GM12878 (cell line): ENCODE measurements around the gene PDGFC. TPM values are rescaled to one million over a fixed set of nuclear protein-coding genes. Genes with fewer than 3 reads are reported as not detected.

ENCODE experiments used
- ATAC-seq: fragments of 200-7000 bp; cut with Tn5 transposase; 3 replicates; pipeline ENCODE4 v1.9.1; 2020; ENCODE audit warnings: mild to moderate bottlenecking, moderate library complexity
- BruUV-seq: library from RNA; stranded (reverse); fragments of 400-500 nt; replicated peaks from 2 replicates; lab custom pipeline; 2021; lab: Mats Ljungman, UMichigan
- CTCF ChIA-PET: fragments of 300-600 bp; sonication (Branson Sonifier 250); formaldehyde crosslinking; extraction: SDS; loops from one replicate; lab custom pipeline; 2021; ENCODE audit warnings: inconsistent platforms; lab: Yijun Ruan, JAX
- POLR2A ChIA-PET: fragments of 350-600 bp; formaldehyde crosslinking; extraction: SDS; loops from one replicate; lab custom pipeline; 2021; ENCODE audit warnings: inconsistent platforms; lab: Charles Lee
- RAD21 ChIA-PET: fragments of 300-600 bp; sonication (Branson Sonifier 250); formaldehyde crosslinking; loops from one replicate; lab custom pipeline; 2023; ENCODE audit warnings: antibody characterized with exemption; ENCODE audit not compliant: unreplicated experiment; lab: Charles Lee
- SMC1A ChIA-PET: fragments of 300-600 bp; sonication (Branson Sonifier 250); formaldehyde crosslinking; loops from one replicate; lab custom pipeline; 2023; ENCODE audit not compliant: unreplicated experiment, uncharacterized antibody; lab: Charles Lee
- DNase-seq: peaks from one replicate; pipeline ENCODE4 v3.0.0-alpha.2; 2011; ENCODE audit warnings: low read depth, low spot score
- FAIRE-seq: peaks from 3 replicates; lab custom pipeline; 2011; peaks lifted over from hg19 to GRCh38; lab: Jason Lieb, UNC
- H2AFZ ChIP-seq: 2 replicates; pipeline ENCODE4 v1.6.0; 2011; ENCODE audit warnings: low read depth, low read length, control low read depth; ENCODE audit not compliant: control insufficient read depth
- H3K27ac ChIP-seq: 2 replicates; pipeline ENCODE4 v1.5.1; 2011; ENCODE audit warnings: control low read depth; ENCODE audit not compliant: control insufficient read depth, insufficient read depth
- H3K27me3 ChIP-seq, 2 experiments: replicated peaks in 1 of 2; 2 replicates each; pipeline versions ENCODE4 v1.6.0 to v1.6.1; 2011; ENCODE audit warnings: low read length in 1 of 2; ENCODE audit not compliant: control insufficient read depth in 2 of 2, insufficient read depth in 2 of 2
- H3K36me3 ChIP-seq, 2 experiments: 2 replicates each; pipeline ENCODE4 v1.5.1; 2011; ENCODE audit warnings: low read length in 1 of 2; ENCODE audit not compliant: control insufficient read depth in 2 of 2, insufficient read depth in 2 of 2
- H3K4me1 ChIP-seq: 2 replicates; pipeline ENCODE4 v1.6.1; 2011; ENCODE audit warnings: mild to moderate bottlenecking, low read length, moderate library complexity, mixed read lengths; ENCODE audit not compliant: control insufficient read depth, insufficient read depth
- H3K4me2 ChIP-seq: 2 replicates; pipeline ENCODE4 v1.6.0; 2011; ENCODE audit warnings: control low read depth; ENCODE audit not compliant: control insufficient read depth, insufficient read depth
- H3K4me3 ChIP-seq: fragments of 200-600 bp; sonication (generic); 2 replicates; pipeline ENCODE4 v1.5.1; 2016
- H3K79me2 ChIP-seq: 2 replicates; pipeline ENCODE4 v1.6.0; 2011; ENCODE audit warnings: low read length; ENCODE audit not compliant: control insufficient read depth, insufficient read depth
- H3K9ac ChIP-seq: 2 replicates; pipeline ENCODE4 v1.8.0; 2011; ENCODE audit warnings: low read length, control low read depth, mixed read lengths; ENCODE audit not compliant: control insufficient read depth, insufficient read depth
- H3K9me3 ChIP-seq: replicated peaks from 3 replicates; pipeline ENCODE4 v1.5.1; 2011; ENCODE audit warnings: mild to moderate bottlenecking, low read length; ENCODE audit not compliant: control insufficient read depth, insufficient read depth
- H4K20me1 ChIP-seq: 2 replicates; pipeline ENCODE4 v1.6.0; 2011; ENCODE audit not compliant: control insufficient read depth, insufficient read depth
- CEBPZ ChIP-seq: fragments of 150-350 bp; IDR thresholded peaks from 2 replicates; pipeline ENCODE4 v1.6.1; 2016; ENCODE audit warnings: low read depth, low read length
- EED ChIP-seq: sonication (generic); IDR thresholded peaks from 2 replicates; pipeline ENCODE4 v1.6.1; 2016; ENCODE audit warnings: antibody characterized with exemption, low read depth
- EGR1 ChIP-seq, 2 experiments: IDR thresholded peaks; 1 replicate in 1 of 2; 2 replicates in 1 of 2; pipeline ENCODE4 v1.6.1; 2011 to 2012; ENCODE audit warnings: low read depth in 2 of 2, low read length in 2 of 2, borderline replicate concordance in 1 of 2, mild to moderate bottlenecking in 1 of 2, moderate library complexity in 1 of 2
- HCFC1 ChIP-seq: fragments of 150-350 bp; IDR thresholded peaks from 2 replicates; pipeline ENCODE4 v1.6.1; 2014; ENCODE audit warnings: low read length
- IKZF1 ChIP-seq: fragments of 450-650 bp; conservative IDR thresholded peaks from 2 replicates; pipeline ENCODE4 v1.6.1; 2017; ENCODE audit warnings: antibody characterized with exemption, mild to moderate bottlenecking
- KAT2A ChIP-seq: conservative IDR thresholded peaks from 2 replicates; pipeline ENCODE4 v1.6.1; 2011; ENCODE audit warnings: low read depth, low read length; ENCODE audit not compliant: control insufficient read depth
- SMAD5 ChIP-seq: IDR thresholded peaks from 2 replicates; pipeline ENCODE4 v1.6.1; 2016; ENCODE audit warnings: antibody characterized with exemption, low read depth
- YBX1 ChIP-seq: fragments of 450-650 bp; IDR thresholded peaks from 2 replicates; pipeline ENCODE4 v1.6.1; 2016; ENCODE audit warnings: antibody characterized with exemption
- ZNF24 ChIP-seq: fragments of 450-650 bp; IDR thresholded peaks from 2 replicates; pipeline ENCODE4 v1.6.1; 2017; ENCODE audit warnings: antibody characterized with exemption, mild to moderate bottlenecking
- WGBS: methylation state at CpG from one replicate; pipeline ENCODE4 v1.1.6; 2016; ENCODE audit warnings: low lambda C conversion rate; ENCODE audit not compliant: insufficient replicate concordance, insufficient coverage; ENCODE audit errors: missing lambda C conversion rate; 5-methylcytosine and 5-hydroxymethylcytosine counted together
- in situ Hi-C: fragments of 300-500 bp; cut with MboI; formaldehyde crosslinking; loops from 9 replicates; pipeline ENCODE4 v1.14.3; 2018; ENCODE audit warnings: mixed read lengths
- intact Hi-C: fragments of 100-400 bp; cut with micrococcal nuclease; formaldehyde crosslinking; loops from one replicate; pipeline ENCODE4 v1.14.2; 2022; ENCODE audit not compliant: unreplicated experiment
- polyA plus RNA-seq, 11 experiments: library from polyadenylated mRNA; depleted of rRNA in 4 of 11; unstranded in 6 of 11; stranded (reverse) in 5 of 11; fragments of >200 nt; fragmentation: Nextera tagmentation in 4 of 11; fragmentation: Illumina TruSeq in 1 of 11; extraction: Ambion mirVana in 4 of 11; extraction: Trizol in 1 of 11; gene quantifications; 1 replicate in 1 of 11; 2 replicates in 10 of 11; pipeline versions ENCODE4 v1.2.1 to v1.2.3, GENCODE V29; 2011 to 2016; ENCODE audit warnings: inconsistent platforms in 2 of 11, missing spikeins in 2 of 11, low read depth in 1 of 11
- total RNA-seq, 4 experiments: library from RNA; depleted of rRNA in 3 of 4; stranded (reverse); fragments of >200 nt in 3 of 4; fragmentation: Illumina TruSeq in 1 of 4; extraction: Trizol in 1 of 4; gene quantifications; 2 replicates each; pipeline versions ENCODE4 v1.2.1 to v1.2.3, GENCODE V29; 2013 to 2021

Gene PDGFC
- total and polyA plus RNA-seq, 10 of the 15 experiments (the other 5 are each of a cell fraction or from before 2014, with no cell fraction given), result 0.02 to 0.18 TPM; not detected in 8

GRCh38 chr4:156733582-156733981 is 238.0 kb downstream of the PDGFC start:
- POLR2A ChIA-PET, result no interaction called here
- Histone ChIP-seq H3K27ac (no peak overlapping the region), H3K27me3 (no peaks in the 10 kb centered on the region), H4K20me1 (no peaks in the 10 kb centered on the region), H3K9me3 (no peaks in the 10 kb centered on the region; the same call in 2 of the 3 replicates), H3K4me1 (no peaks in the 10 kb centered on the region), H3K9ac (no peak overlapping the region), H3K36me3 (no peaks in the 10 kb centered on the region), H2AFZ (no peak overlapping the region), H3K4me3 (no peak overlapping the region), H3K4me2 (no peak overlapping the region), H3K79me2 (no peaks in the 10 kb centered on the region)
- ATAC-seq (no peak), FAIRE-seq (no peak), DNase-seq (no peak)
- WGBS, result 0% methylated on average over 1 of the region's 1 CpG
- TF ChIP-seq SMAD5 (no peak), CEBPZ (no peak), IKZF1 (no peak), YBX1 (no peak), ZNF24 (no peak), EED (no peak), EGR1 (IDR thresholded peaks at IDR 0.05; ENCODE audit: borderline replicate concordance in 1 of 2, low read depth in 2 of 2, low read length in 2 of 2) (no peak), HCFC1 (no peak), KAT2A (no peak)
- no TSS peak for BruUV-seq
- intact Hi-C loops, result no loop called here
- CTCF ChIA-PET, result no interaction called here
- SMC1A ChIA-PET, result no interaction called here
- RAD21 ChIA-PET, result no interaction called here
- in situ Hi-C loops, result no loop called here
